ENCODE measurements around the gene ADGRV1. TPM values are rescaled to one million over a fixed set of nuclear protein-coding genes. Genes with fewer than 3 reads are reported as not detected.

The ADGRV1 gene
- total RNA-seq, 4 donors from 2014 or later = 6.0 to 37.0 (median 10.6) TPM

- no peak for TF ChIP-seq CTCF (IDR thresholded peaks at IDR 0.05)
- TF ChIP-seq POLR2A (IDR thresholded peaks at IDR 0.05) = no peak
- no peak for TF ChIP-seq POLR2AphosphoS5 (IDR thresholded peaks at IDR 0.05)
- no peak for TF ChIP-seq EP300 (IDR thresholded peaks at IDR 0.05; ENCODE audit: low read depth)
- Histone ChIP-seq H3K4me3 (no peak overlapping the region), H3K36me3 (no peaks in the 10 kb centered on the region), H3K9me3 (no peaks in the 10 kb centered on the region), H3K4me1 (peaks cover 0 to 18% (median 2%) of the 10 kb centered on the region in 4 donors), H3K27ac (no peak overlapping the region), H3K27me3 (no peaks in the 10 kb centered on the region)
- intact Hi-C loops (cut with DNase I; ENCODE audit: low total_unique reads) = no loop called here
- in situ Hi-C loops (cut with MboI; ENCODE audit: low pct_ligation_motif_present in 1 of 4, low pct_unique_long_range_greater_than_20kb in 1 of 4, low sequenced_read_pairs in 3 of 4) = no loop called here
- no peak for DNase-seq
These were observed 316.9 kb downstream of the ADGRV1 start for GRCh38 chr5:90875456-90875855.

GRCh38 chr5:90876366-90876765, 317.8 kb downstream of the ADGRV1 start:
- 0 to 29% methylated on average over 1 of the region's 1 CpG for WGBS, 2 donors (ENCODE audit: low coverage in 1 of 2)
- H3K36me3 ChIP-seq = no peaks in the 10 kb centered on the region
- H3K4me1 ChIP-seq = peaks cover 0 to 18% (median 2%) of the 10 kb centered on the region in 4 donors
- no peaks in the 10 kb centered on the region for H3K27me3 ChIP-seq
- intact Hi-C loops (cut with DNase I; ENCODE audit: low total_unique reads) (no loop called here), in situ Hi-C loops (cut with MboI; ENCODE audit: low pct_ligation_motif_present in 1 of 4, low pct_unique_long_range_greater_than_20kb in 1 of 4, low sequenced_read_pairs in 3 of 4) (no loop called here)
- no peak overlapping the region for H3K27ac ChIP-seq
- H3K4me3 ChIP-seq = no peak overlapping the region
- TF ChIP-seq POLR2AphosphoS5 (IDR thresholded peaks at IDR 0.05) (no peak), EP300 (IDR thresholded peaks at IDR 0.05; ENCODE audit: low read depth) (no peak), POLR2A (IDR thresholded peaks at IDR 0.05) (no peak), CTCF (IDR thresholded peaks at IDR 0.05) (no peak)
- no peak for DNase-seq
- no peaks in the 10 kb centered on the region for H3K9me3 ChIP-seq

- in situ Hi-C loops (cut with MboI; ENCODE audit: low pct_ligation_motif_present in 1 of 4, low pct_unique_long_range_greater_than_20kb in 1 of 4, low sequenced_read_pairs in 3 of 4) (no loop called here), intact Hi-C loops (cut with DNase I; ENCODE audit: low total_unique reads) (no loop called here)
- 84 to 91% methylated on average over 2 of the region's 2 CpGs for WGBS, 2 donors (ENCODE audit: low coverage in 1 of 2)
- no peak for DNase-seq
- Histone ChIP-seq H3K9me3 (no peaks in the 10 kb centered on the region), H3K4me1 (peaks cover 0 to 18% (median 2%) of the 10 kb centered on the region in 4 donors), H3K4me3 (no peak overlapping the region), H3K27ac (no peak overlapping the region), H3K27me3 (no peaks in the 10 kb centered on the region), H3K36me3 (no peaks in the 10 kb centered on the region)
- TF ChIP-seq POLR2AphosphoS5 (IDR thresholded peaks at IDR 0.05) (no peak), CTCF (IDR thresholded peaks at IDR 0.05) (no peak), EP300 (IDR thresholded peaks at IDR 0.05; ENCODE audit: low read depth) (no peak), POLR2A (IDR thresholded peaks at IDR 0.05) (no peak)
These were observed 318.5 kb downstream of the ADGRV1 start for GRCh38 chr5:90877049-90877448.

- Histone ChIP-seq H3K27ac (peak overlapping the region; percentile 6 to 62 (median 46)), H3K27me3 (no peaks in the 10 kb centered on the region), H3K36me3 (no peaks in the 10 kb centered on the region), H3K9me3 (no peaks in the 10 kb centered on the region), H3K4me1 (peaks cover 0 to 18% (median 2%) of the 10 kb centered on the region in 4 donors), H3K4me3 (no peak overlapping the region)
- TF ChIP-seq EP300 (IDR thresholded peaks at IDR 0.05; ENCODE audit: low read depth) (no peak), POLR2A (IDR thresholded peaks at IDR 0.05) (no peak), CTCF (IDR thresholded peaks at IDR 0.05) (no peak), POLR2AphosphoS5 (IDR thresholded peaks at IDR 0.05) (peak in 1 of 3 donors; percentile 32)
- peak; percentile 13 for DNase-seq
- 37 to 46% methylated on average over 5 to 7 of the region's 7 CpGs for WGBS, 2 donors (ENCODE audit: low coverage in 1 of 2)
- in situ Hi-C loops (cut with MboI; ENCODE audit: low pct_ligation_motif_present in 1 of 4, low pct_unique_long_range_greater_than_20kb in 1 of 4, low sequenced_read_pairs in 3 of 4) = no loop called here
- intact Hi-C loops (cut with DNase I; ENCODE audit: low total_unique reads) = no loop called here
These were observed 319.5 kb downstream of the ADGRV1 start for GRCh38 chr5:90878081-90878480.
